Measurements from ENCODE around the gene CCDC171. TPM values are rescaled to one million over a fixed set of nuclear protein-coding genes. Genes with fewer than 3 reads are reported as not detected.
"Not testable (repeated sequence)": the region's sequence is repeated elsewhere in the genome, so short reads cannot be mapped to it uniquely, and the experiment has no call there.

Gene CCDC171
- total RNA-seq, 3 donors from 2014 or later (not counting 1 experiment from before 2014, with no cell fraction given) = 1.5 to 2.6 (median 2.2) TPM

- Mint-ChIP-seq H3K36me3 (no peaks in the 10 kb centered on the region), H3K27ac (no peak overlapping the region), H3K4me1 (no peaks in the 10 kb centered on the region), H3K4me3 (no peak overlapping the region), H3K27me3 (ENCODE audit: low read depth in 2 of 2) (no peaks in the 10 kb centered on the region), H3K9me3 (no peaks in the 10 kb centered on the region)
- Histone ChIP-seq H3K4me3 (ENCODE audit: low read length) (no peak overlapping the region), H3K4me1 (ENCODE audit: control insufficient read depth, insufficient read depth, low read length) (no peaks in the 10 kb centered on the region), H3K27ac (ENCODE audit: low read length) (no peak overlapping the region), H3K36me3 (ENCODE audit: control insufficient read depth, insufficient read depth, low read length) (no peaks in the 10 kb centered on the region), H3K27me3 (ENCODE audit: control insufficient read depth, insufficient read depth, low read length) (no peaks in the 10 kb centered on the region), H3K9me3 (ENCODE audit: control insufficient read depth, insufficient read depth, low read length) (no peaks in the 10 kb centered on the region)
- no peak for TF ChIP-seq CTCF (IDR thresholded peaks at IDR 0.05)
- 94% methylated on average over 5 of the region's 5 CpGs for WGBS (ENCODE audit: insufficient coverage)
- ATAC-seq (no peak), DNase-seq (no peak)
- intact Hi-C loops (cut with micrococcal nuclease) = no loop called here
These were observed 226.0 kb downstream of the CCDC171 start for GRCh38 chr9:15778861-15779260.

- Mint-ChIP-seq H3K4me1 (no peaks in the 10 kb centered on the region), H3K27me3 (ENCODE audit: low read depth in 2 of 2) (no peaks in the 10 kb centered on the region), H3K27ac (no peak overlapping the region), H3K4me3 (no peak overlapping the region), H3K36me3 (no peaks in the 10 kb centered on the region), H3K9me3 (peaks cover 0 to 3% of the 10 kb centered on the region in 2 donors)
- 94% methylated on average over 5 of the region's 5 CpGs for WGBS (ENCODE audit: insufficient coverage)
- Histone ChIP-seq H3K4me1 (ENCODE audit: control insufficient read depth, insufficient read depth, low read length) (no peaks in the 10 kb centered on the region), H3K27ac (ENCODE audit: low read length) (no peak overlapping the region), H3K27me3 (ENCODE audit: control insufficient read depth, insufficient read depth, low read length) (no peaks in the 10 kb centered on the region), H3K36me3 (ENCODE audit: control insufficient read depth, insufficient read depth, low read length) (no peaks in the 10 kb centered on the region), H3K4me3 (ENCODE audit: low read length) (no peak overlapping the region), H3K9me3 (ENCODE audit: control insufficient read depth, insufficient read depth, low read length) (no peaks in the 10 kb centered on the region)
- TF ChIP-seq CTCF (IDR thresholded peaks at IDR 0.05) = no peak
- ATAC-seq (no peak), DNase-seq (no peak)
- intact Hi-C loops (cut with micrococcal nuclease) = no loop called here
These were observed 229.3 kb downstream of the CCDC171 start for GRCh38 chr9:15782106-15782505.

GRCh38 chr9:15785584-15785983 lies 232.7 kb downstream of the CCDC171 start:
- Mint-ChIP-seq H3K4me1 (no peaks in the 10 kb centered on the region), H3K27me3 (ENCODE audit: low read depth in 2 of 2) (no peaks in the 10 kb centered on the region), H3K27ac (no peak overlapping the region), H3K36me3 (no peaks in the 10 kb centered on the region), H3K4me3 (no peak overlapping the region), H3K9me3 (peaks cover 0 to 3% of the 10 kb centered on the region in 2 donors)
- ATAC-seq (no peak), DNase-seq (no peak)
- no peak overlapping the region for H3K4me3 ChIP-seq (ENCODE audit: low read length)
- no peaks in the 10 kb centered on the region for H3K4me1 ChIP-seq (ENCODE audit: control insufficient read depth, insufficient read depth, low read length)
- no peaks in the 10 kb centered on the region for H3K27me3 ChIP-seq (ENCODE audit: control insufficient read depth, insufficient read depth, low read length)
- intact Hi-C loops (cut with micrococcal nuclease) = no loop called here
- TF ChIP-seq CTCF (IDR thresholded peaks at IDR 0.05) = no peak
- H3K9me3 ChIP-seq (ENCODE audit: control insufficient read depth, insufficient read depth, low read length) = no peaks in the 10 kb centered on the region
- H3K27ac ChIP-seq (ENCODE audit: low read length) = no peak overlapping the region
- H3K36me3 ChIP-seq (ENCODE audit: control insufficient read depth, insufficient read depth, low read length) = no peaks in the 10 kb centered on the region

- Mint-ChIP-seq H3K4me3 (no peak overlapping the region), H3K27ac (no peak overlapping the region), H3K27me3 (ENCODE audit: low read depth in 2 of 2) (no peaks in the 10 kb centered on the region), H3K4me1 (no peaks in the 10 kb centered on the region), H3K36me3 (no peaks in the 10 kb centered on the region), H3K9me3 (peaks cover 0 to 3% of the 10 kb centered on the region in 2 donors)
- no peaks in the 10 kb centered on the region for H3K27me3 ChIP-seq (ENCODE audit: control insufficient read depth, insufficient read depth, low read length)
- no peak for TF ChIP-seq CTCF (IDR thresholded peaks at IDR 0.05)
- intact Hi-C loops (cut with micrococcal nuclease) = no loop called here
- no peak overlapping the region for H3K4me3 ChIP-seq (ENCODE audit: low read length)
- no peaks in the 10 kb centered on the region for H3K36me3 ChIP-seq (ENCODE audit: control insufficient read depth, insufficient read depth, low read length)
- 91% methylated on average over 3 of the region's 3 CpGs for WGBS (ENCODE audit: insufficient coverage)
- no peaks in the 10 kb centered on the region for H3K9me3 ChIP-seq (ENCODE audit: control insufficient read depth, insufficient read depth, low read length)
- H3K27ac ChIP-seq (ENCODE audit: low read length) = no peak overlapping the region
- H3K4me1 ChIP-seq (ENCODE audit: control insufficient read depth, insufficient read depth, low read length) = no peaks in the 10 kb centered on the region
- DNase-seq (no peak), ATAC-seq (no peak)
These were observed 233.8 kb downstream of the CCDC171 start for GRCh38 chr9:15786616-15787015.

- H3K4me3 Mint-ChIP-seq; H3K4me1 ChIP-seq (ENCODE audit: control insufficient read depth, insufficient read depth, low read length); DNase-seq; H3K36me3 ChIP-seq (ENCODE audit: control insufficient read depth, insufficient read depth, low read length); H3K27ac Mint-ChIP-seq; H3K27me3 Mint-ChIP-seq (ENCODE audit: low read depth in 2 of 2); H3K27me3 ChIP-seq (ENCODE audit: control insufficient read depth, insufficient read depth, low read length); H3K27ac ChIP-seq (ENCODE audit: low read length); H3K4me3 ChIP-seq (ENCODE audit: low read length); intact Hi-C loops (cut with micrococcal nuclease); H3K9me3 ChIP-seq (ENCODE audit: control insufficient read depth, insufficient read depth, low read length); H3K4me1 Mint-ChIP-seq: not testable (repeated sequence)
- WGBS (ENCODE audit: insufficient coverage) = 97% methylated on average over 34 of the region's 34 CpGs
- ATAC-seq = peak in 1 of 3 donors; percentile 14
- Mint-ChIP-seq H3K36me3 (peaks cover 14% of the 10 kb centered on the region), H3K9me3 (peaks cover 12 to 24% of the 10 kb centered on the region in 2 donors)
These were observed 257.5 kb downstream of the CCDC171 start for GRCh38 chr9:15810219-15810899.
